ENCODE data around the gene NEB.

Gene NEB

GRCh38 chr2:151664520-151664919 lies 69.8 kb downstream of the NEB start:
- TF ChIP-seq CTCF (IDR thresholded peaks at IDR 0.05; ENCODE audit: low read depth, low read length): no peak
- no peak overlapping the region for H3K4me3 ChIP-seq (ENCODE audit: low read depth, low read length)

- H3K4me3 ChIP-seq (ENCODE audit: low read depth, low read length): no peak overlapping the region
- TF ChIP-seq CTCF (IDR thresholded peaks at IDR 0.05; ENCODE audit: low read depth, low read length): no peak
Observed at GRCh38 chr2:151661625-151662024, 72.7 kb downstream of the NEB start.

- no peak overlapping the region for H3K4me3 ChIP-seq (ENCODE audit: low read depth, low read length)
- TF ChIP-seq CTCF (IDR thresholded peaks at IDR 0.05; ENCODE audit: low read depth, low read length): no peak
Observed at GRCh38 chr2:151658081-151658480, 76.2 kb downstream of the NEB start.

- no peak for TF ChIP-seq CTCF (IDR thresholded peaks at IDR 0.05; ENCODE audit: low read depth, low read length)
- no peak overlapping the region for H3K4me3 ChIP-seq (ENCODE audit: low read depth, low read length)
Observed at GRCh38 chr2:151657667-151658076, 76.6 kb downstream of the NEB start.

GRCh38 chr2:151655663-151656398 lies 78.4 kb downstream of the NEB start:
- no peak overlapping the region for H3K4me3 ChIP-seq (ENCODE audit: low read depth, low read length)
- no peak for TF ChIP-seq CTCF (IDR thresholded peaks at IDR 0.05; ENCODE audit: low read depth, low read length)

- TF ChIP-seq CTCF (IDR thresholded peaks at IDR 0.05; ENCODE audit: low read depth, low read length): no peak
- H3K4me3 ChIP-seq (ENCODE audit: low read depth, low read length): no peak overlapping the region
Observed at GRCh38 chr2:151654891-151655290, 79.4 kb downstream of the NEB start.

- H3K4me3 ChIP-seq (ENCODE audit: low read depth, low read length): no peak overlapping the region
- TF ChIP-seq CTCF (IDR thresholded peaks at IDR 0.05; ENCODE audit: low read depth, low read length): no peak
Observed at GRCh38 chr2:151654085-151654484, 80.2 kb downstream of the NEB start.

Measured in WI38 (cell line).